AG09309 (cell line): ENCODE results near the gene OR1D5.

Experiments used
- DNase-seq: peaks from one replicate; pipeline ENCODE4 v3.0.0-alpha.2; 2010; ENCODE audit warnings: low read depth
- H3K4me3 ChIP-seq: 2 replicates; pipeline ENCODE4 v1.5.1; 2011; ENCODE audit warnings: mild to moderate bottlenecking, low read depth, low read length, moderate library complexity; ENCODE audit not compliant: control insufficient read depth
- TF ChIP-seq, protein P1 (sequence below): IDR thresholded peaks from 2 replicates; pipeline ENCODE4 v1.5.1; 2011; ENCODE audit warnings: mild to moderate bottlenecking, low read depth, low read length, inconsistent platforms; ENCODE audit not compliant: insufficient read depth, control insufficient read depth; ENCODE audit errors: missing control alignments

OR1D5 gene

DNA sequence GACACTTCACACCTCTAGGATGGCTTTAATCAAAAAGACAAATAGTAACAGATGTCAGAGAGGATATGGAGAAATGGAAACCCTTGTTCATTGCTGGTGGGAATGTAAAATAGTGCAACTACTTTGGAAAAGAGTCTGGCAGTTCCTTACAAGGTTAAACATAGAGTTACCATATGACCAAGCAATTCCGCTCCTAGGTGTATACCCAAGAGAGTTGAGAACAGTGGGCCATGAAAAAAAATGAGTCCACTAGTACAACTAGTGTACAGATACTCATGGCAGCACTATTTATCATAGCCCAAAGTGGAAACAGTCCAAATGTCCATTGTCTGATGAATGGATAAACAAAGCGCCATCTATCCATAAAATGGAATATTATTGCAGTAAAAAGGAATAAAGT is 39.1 kb downstream of the OR1D5 start:
- TF ChIP-seq, protein P1, sequence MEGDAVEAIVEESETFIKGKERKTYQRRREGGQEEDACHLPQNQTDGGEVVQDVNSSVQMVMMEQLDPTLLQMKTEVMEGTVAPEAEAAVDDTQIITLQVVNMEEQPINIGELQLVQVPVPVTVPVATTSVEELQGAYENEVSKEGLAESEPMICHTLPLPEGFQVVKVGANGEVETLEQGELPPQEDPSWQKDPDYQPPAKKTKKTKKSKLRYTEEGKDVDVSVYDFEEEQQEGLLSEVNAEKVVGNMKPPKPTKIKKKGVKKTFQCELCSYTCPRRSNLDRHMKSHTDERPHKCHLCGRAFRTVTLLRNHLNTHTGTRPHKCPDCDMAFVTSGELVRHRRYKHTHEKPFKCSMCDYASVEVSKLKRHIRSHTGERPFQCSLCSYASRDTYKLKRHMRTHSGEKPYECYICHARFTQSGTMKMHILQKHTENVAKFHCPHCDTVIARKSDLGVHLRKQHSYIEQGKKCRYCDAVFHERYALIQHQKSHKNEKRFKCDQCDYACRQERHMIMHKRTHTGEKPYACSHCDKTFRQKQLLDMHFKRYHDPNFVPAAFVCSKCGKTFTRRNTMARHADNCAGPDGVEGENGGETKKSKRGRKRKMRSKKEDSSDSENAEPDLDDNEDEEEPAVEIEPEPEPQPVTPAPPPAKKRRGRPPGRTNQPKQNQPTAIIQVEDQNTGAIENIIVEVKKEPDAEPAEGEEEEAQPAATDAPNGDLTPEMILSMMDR, result no peak
- no peak overlapping the region for H3K4me3 ChIP-seq
- DNase-seq, result no peak

DNA sequence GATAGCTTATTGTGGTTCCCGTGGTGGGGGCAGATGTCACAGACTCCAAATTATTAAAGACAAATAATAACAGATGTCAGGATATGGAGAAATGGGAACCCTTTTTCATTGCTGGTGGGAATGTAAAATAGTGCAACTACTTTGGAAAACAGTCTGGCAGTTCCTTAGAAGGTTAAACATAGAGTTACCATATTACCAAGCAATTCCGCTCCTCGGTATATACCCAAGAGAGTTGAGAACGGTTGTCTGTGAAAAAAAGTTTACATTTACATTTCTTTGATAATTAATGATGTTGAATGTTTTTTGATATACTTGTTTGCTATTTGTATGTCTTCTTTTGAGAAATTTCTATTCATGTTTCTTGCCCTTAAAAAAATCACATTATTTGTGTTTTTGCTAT is 41.2 kb downstream of the OR1D5 start:
- TF ChIP-seq, protein P1, result no peak

DNA sequence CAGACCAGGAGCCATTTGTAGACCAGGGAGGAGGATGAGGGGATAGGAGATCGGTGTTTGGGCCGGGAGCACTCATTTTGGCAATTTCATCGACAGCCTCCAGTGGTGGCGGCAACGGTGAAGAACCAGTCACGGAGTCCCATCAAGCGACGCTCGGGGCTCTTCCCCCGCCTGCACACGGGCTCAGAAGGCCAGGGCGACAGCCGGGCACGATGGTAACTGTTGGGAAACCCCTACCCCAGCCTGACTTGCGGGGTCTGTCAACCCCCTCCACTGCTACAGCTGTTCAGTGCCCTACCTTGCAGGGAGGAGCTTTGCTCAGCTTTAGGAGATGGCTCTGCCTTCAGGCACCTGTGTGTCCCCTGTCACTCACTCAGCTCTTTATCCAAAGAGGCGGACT is 43.0 kb downstream of the OR1D5 start:
- DNase-seq, result no peak
- TF ChIP-seq, protein P1, result no peak
- no peak overlapping the region for H3K4me3 ChIP-seq

More for the DNA sequence above, 41.2 kb downstream of the OR1D5 start:
- H3K4me3 ChIP-seq, result no peak overlapping the region
- no peak for DNase-seq

DNA sequence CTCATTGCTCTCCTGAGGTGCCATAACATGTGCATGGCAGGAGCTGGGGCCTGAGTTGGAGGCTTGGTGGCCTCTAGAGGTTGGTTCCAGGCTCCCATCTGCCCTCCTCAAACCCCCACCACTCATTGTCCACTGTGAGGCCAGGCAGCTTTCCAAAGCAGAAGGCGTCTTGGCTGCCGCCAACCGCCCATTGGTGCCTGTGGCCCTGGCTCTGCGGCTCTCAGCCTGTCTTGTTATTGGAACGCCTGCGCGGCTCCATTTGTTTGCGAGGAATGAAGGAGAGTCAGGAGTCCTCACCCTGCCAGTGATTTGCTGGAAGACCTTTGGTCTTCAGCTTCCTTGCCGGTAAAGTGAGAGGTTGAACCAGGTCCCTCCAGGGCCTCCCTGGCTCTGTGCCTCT is 43.6 kb downstream of the OR1D5 start:
- no peak for DNase-seq
- TF ChIP-seq, protein P1, result no peak

DNA sequence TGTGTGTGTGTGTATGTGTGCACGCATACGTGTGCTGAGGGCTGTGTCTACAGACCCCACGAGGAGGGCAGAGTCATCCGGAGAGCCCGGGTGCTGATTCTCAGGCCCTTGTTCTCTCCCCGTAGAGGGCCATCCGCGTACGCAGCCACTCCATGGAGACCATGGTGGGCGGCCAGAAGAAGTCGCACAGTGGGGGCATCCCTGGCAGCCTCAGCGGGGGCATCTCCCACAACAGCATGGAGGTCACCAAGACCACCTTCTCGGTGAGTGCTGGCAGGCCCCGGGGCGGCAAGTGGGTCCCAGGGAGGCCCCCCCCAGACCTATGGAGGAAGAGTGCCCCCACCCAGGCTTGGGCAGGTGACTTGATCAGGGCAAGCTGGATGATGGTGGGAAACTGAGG is 45.5 kb downstream of the OR1D5 start:
- H3K4me3 ChIP-seq, result no peak overlapping the region
- TF ChIP-seq, protein P1, result no peak
- no peak for DNase-seq

More for the DNA sequence above, 43.6 kb downstream of the OR1D5 start:
- no peak overlapping the region for H3K4me3 ChIP-seq

DNA sequence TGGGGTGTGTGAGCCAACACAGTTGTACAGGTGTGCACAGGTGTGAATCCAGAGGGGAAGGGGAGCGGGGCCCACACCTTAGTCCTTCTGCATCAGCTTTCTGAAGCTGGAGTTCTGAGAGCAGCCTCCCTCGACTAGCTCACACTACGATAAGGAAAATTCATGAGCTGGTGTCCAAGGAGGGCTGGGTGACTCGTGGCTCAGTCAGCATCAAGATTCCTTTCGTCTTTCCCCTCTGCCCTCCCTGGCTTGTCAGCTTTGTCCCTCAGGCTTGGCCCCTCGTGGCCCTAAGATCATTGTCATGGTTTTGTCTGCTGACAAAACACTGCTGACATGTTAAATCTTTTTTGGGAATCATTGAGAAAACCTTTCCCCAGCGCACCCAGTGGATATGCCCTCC is 47.5 kb downstream of the OR1D5 start:
- no peak for DNase-seq
- TF ChIP-seq, protein P1, result no peak
- H3K4me3 ChIP-seq, result no peak overlapping the region
